ENCODE results near the gene PATE3. TPM values are rescaled to one million over a fixed set of nuclear protein-coding genes. Genes with fewer than 3 reads are reported as not detected.

Gene PATE3
- not detected for total RNA-seq

GRCh38 chr11:125787827-125788226 is at the start of gene PATE3:
PATE3 (plus strand) TSS chr11:125788127; CDS start chr11:125788152, 25 bp downstream.
- TF ChIP-seq POLR2AphosphoS5 (IDR thresholded peaks at IDR 0.05) (no peak), POLR2A (IDR thresholded peaks at IDR 0.05) (no peak), EP300 (IDR thresholded peaks at IDR 0.05) (no peak), CTCF (IDR thresholded peaks at IDR 0.05) (no peak)
- H3K27ac ChIP-seq = no peak within 1 kb of the TSS
- H3K27me3 ChIP-seq = no peaks in the 10 kb centered on the region
- 31 to 59% methylated on average over 2 of the region's 2 CpGs for WGBS, 2 donors (ENCODE audit: low coverage in 1 of 2)
- ATAC-seq = no peak
- no peaks in the 10 kb centered on the region for H3K4me1 ChIP-seq
- no peaks in the 10 kb centered on the region for H3K36me3 ChIP-seq
- H3K9me3 ChIP-seq = peaks cover 0 to 12% (median 0%) of the 10 kb centered on the region in 3 donors
- no peak within 1 kb of the TSS for H3K4me3 ChIP-seq

- Histone ChIP-seq H3K4me3 (no peak overlapping the region), H3K36me3 (no peaks in the 10 kb centered on the region), H3K27ac (no peak overlapping the region), H3K27me3 (no peaks in the 10 kb centered on the region), H3K9me3 (peaks cover 0 to 10% (median 0%) of the 10 kb centered on the region in 3 donors), H3K4me1 (no peaks in the 10 kb centered on the region)
- ATAC-seq = no peak
- TF ChIP-seq POLR2A (IDR thresholded peaks at IDR 0.05) (no peak), CTCF (IDR thresholded peaks at IDR 0.05) (no peak), EP300 (IDR thresholded peaks at IDR 0.05) (no peak), POLR2AphosphoS5 (IDR thresholded peaks at IDR 0.05) (no peak)
These were observed 47.3 kb upstream of the PATE3 start for GRCh38 chr11:125740617-125741016.

- H3K27me3 ChIP-seq = no peaks in the 10 kb centered on the region
- 88 to 100% methylated on average over 1 of the region's 1 CpG for WGBS, 2 donors (ENCODE audit: low coverage in 1 of 2)
- no peaks in the 10 kb centered on the region for H3K36me3 ChIP-seq
- H3K9me3 ChIP-seq = no peaks in the 10 kb centered on the region
- H3K4me1 ChIP-seq = no peaks in the 10 kb centered on the region
- H3K27ac ChIP-seq = no peak overlapping the region
- ATAC-seq = no peak
- no peak overlapping the region for H3K4me3 ChIP-seq
- TF ChIP-seq POLR2A (IDR thresholded peaks at IDR 0.05) = no peak
These were observed 44.2 kb upstream of the PATE3 start for GRCh38 chr11:125743681-125744080.

- Histone ChIP-seq H3K4me1 (no peaks in the 10 kb centered on the region), H3K27me3 (no peaks in the 10 kb centered on the region), H3K4me3 (no peak within 1 kb of the TSS), H3K36me3 (no peaks in the 10 kb centered on the region), H3K9me3 (no peaks in the 10 kb centered on the region), H3K27ac (no peak within 1 kb of the TSS)
- no peak for ATAC-seq
- WGBS, 2 donors (ENCODE audit: low coverage in 1 of 2) = 67 to 100% methylated on average over 1 of the region's 3 CpGs
- no peak for TF ChIP-seq POLR2AphosphoS5 (IDR thresholded peaks at IDR 0.05)
- TF ChIP-seq EP300 (IDR thresholded peaks at IDR 0.05) = no peak
- TF ChIP-seq POLR2A (IDR thresholded peaks at IDR 0.05) = no peak
- TF ChIP-seq CTCF (IDR thresholded peaks at IDR 0.05) = no peak
These were observed 41.9 kb upstream of the PATE3 start, which contains the start of gene PATE1 for GRCh38 chr11:125745979-125746378. PATE1 (plus strand) TSS chr11:125746279; CDS start chr11:125746305, 26 bp downstream.

GRCh38 chr11:125750629-125751028 is 37.3 kb upstream of the PATE3 start:
- ATAC-seq = no peak

More at GRCh38 chr11:125750629-125751028, 37.3 kb upstream of the PATE3 start:
- Histone ChIP-seq H3K36me3 (no peaks in the 10 kb centered on the region), H3K4me1 (no peaks in the 10 kb centered on the region), H3K4me3 (no peak overlapping the region), H3K27ac (no peak overlapping the region), H3K27me3 (no peaks in the 10 kb centered on the region), H3K9me3 (no peaks in the 10 kb centered on the region)
- WGBS, 2 donors (ENCODE audit: low coverage in 1 of 2) = 19 to 23% methylated on average over 2 of the region's 2 CpGs
- TF ChIP-seq POLR2A (IDR thresholded peaks at IDR 0.05) (no peak), POLR2AphosphoS5 (IDR thresholded peaks at IDR 0.05) (no peak), CTCF (IDR thresholded peaks at IDR 0.05) (no peak), EP300 (IDR thresholded peaks at IDR 0.05) (no peak)

Data from gastroesophageal sphincter (tissue), 4 donors.